PC-3 (cell line): ENCODE measurements around the gene ABCG4.

Source experiments
- EZH2 ChIP-seq: fragments of 300-600 bp; sonication (generic); IDR thresholded peaks from one replicate; pipeline ENCODE4 v1.6.1; 2017; ENCODE audit warnings: antibody characterized with exemption, mild to moderate bottlenecking, low read length; ENCODE audit not compliant: unreplicated experiment
- TF ChIP-seq, protein P1 (sequence below): fragments of 300-600 bp; sonication (generic); conservative IDR thresholded peaks from 2 replicates; pipeline ENCODE4 v1.5.1; 2017; ENCODE audit warnings: antibody characterized with exemption, low read depth, mild to moderate bottlenecking, low read length

DNA sequence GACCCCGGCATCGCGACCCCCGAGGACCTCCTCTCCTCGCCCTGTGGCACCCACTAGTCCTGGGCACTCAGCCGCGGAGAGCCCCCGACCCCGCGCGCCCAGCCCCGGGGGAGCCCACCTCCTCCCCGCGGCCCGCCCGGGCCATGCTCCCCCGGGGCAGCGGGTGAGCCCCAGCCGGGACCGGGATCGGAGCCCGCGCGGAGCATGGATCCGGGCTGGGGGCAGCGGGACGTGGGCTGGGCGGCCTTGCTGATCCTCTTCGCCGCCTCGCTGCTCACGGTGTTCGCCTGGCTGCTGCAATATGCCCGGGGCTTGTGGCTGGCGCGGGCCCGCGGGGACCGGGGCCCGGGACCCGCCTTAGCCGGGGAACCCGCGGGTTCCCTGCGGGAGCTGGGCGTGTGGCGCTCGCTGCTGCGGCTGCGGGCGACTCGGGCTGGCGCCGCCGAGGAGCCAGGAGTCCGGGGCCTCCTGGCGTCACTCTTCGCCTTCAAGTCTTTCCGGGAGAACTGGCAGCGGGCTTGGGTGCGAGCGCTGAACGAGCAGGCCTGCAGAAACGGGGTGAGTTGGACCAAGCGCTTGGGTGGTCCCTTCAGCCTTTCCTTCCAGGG lies 41.2 kb upstream of the ABCG4 start:
- TF ChIP-seq, protein P1, sequence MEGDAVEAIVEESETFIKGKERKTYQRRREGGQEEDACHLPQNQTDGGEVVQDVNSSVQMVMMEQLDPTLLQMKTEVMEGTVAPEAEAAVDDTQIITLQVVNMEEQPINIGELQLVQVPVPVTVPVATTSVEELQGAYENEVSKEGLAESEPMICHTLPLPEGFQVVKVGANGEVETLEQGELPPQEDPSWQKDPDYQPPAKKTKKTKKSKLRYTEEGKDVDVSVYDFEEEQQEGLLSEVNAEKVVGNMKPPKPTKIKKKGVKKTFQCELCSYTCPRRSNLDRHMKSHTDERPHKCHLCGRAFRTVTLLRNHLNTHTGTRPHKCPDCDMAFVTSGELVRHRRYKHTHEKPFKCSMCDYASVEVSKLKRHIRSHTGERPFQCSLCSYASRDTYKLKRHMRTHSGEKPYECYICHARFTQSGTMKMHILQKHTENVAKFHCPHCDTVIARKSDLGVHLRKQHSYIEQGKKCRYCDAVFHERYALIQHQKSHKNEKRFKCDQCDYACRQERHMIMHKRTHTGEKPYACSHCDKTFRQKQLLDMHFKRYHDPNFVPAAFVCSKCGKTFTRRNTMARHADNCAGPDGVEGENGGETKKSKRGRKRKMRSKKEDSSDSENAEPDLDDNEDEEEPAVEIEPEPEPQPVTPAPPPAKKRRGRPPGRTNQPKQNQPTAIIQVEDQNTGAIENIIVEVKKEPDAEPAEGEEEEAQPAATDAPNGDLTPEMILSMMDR: no peak
- no peak for TF ChIP-seq EZH2
